HG02763 (cell line): ENCODE data around the gene TRIP11.

ENCODE experiments used
- ATAC-seq: cut with Tn5 transposase; IDR thresholded peaks from one replicate; pipeline ENCODE4 v1.9.1; 2021; ENCODE audit warnings: mild to moderate bottlenecking, moderate library complexity; ENCODE audit not compliant: unreplicated experiment

Gene TRIP11

DNA sequence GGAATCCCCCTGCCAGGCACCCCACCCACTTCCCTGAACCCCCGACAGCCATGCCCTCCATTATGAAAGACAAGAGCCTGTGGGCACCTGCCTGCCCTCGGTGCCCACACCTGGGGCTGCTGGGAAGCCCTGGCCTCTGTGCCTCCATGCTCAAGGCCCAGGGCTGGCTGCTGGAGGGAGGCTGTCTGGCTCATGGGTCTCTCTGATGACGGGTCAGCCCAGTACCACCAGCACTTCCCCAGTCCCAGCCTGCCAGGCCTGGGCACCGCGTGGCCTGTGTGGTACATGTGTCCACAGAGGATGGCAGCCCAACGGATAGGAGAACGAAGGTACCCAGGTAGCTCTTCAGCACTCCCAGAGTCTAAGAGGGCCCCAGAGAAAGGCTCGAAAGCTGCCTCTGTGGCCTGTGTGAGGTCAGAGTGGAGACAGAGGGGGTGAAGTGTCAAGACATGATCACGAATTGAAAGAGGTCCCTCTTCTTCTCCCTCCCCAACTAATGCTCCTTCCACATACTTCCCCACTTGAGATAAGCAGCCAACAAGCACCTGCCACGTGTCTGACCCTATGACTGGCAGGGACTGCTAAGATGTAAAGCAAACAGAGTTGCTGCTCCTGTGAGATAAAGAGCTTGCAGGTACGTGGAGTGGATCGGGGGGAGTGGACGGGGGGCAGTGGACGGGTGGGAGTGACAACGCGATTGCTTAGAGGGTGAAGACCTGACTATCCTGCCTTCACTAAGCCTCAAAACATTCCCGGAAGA is 113.5 kb downstream of the TRIP11 start:
- ATAC-seq = no peak

DNA sequence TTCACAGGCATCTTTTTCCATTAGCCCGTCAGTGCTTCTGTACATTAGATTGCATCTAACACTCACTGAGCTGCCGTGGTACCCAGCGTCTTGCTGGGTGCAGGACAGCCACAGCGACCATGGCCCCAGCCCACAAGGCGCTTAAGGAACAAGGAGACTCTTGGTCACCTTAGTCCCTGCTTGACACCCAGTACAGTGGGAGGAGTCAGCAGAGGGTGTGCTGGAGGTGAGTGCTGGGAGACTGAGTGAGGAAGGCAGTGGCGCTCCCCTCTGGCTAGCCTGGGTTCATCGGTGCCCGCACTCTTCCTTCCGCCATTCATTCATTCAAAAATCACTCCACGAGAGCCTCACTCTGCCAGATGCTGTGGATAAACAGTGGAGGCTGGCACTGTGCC is 114.1 kb downstream of the TRIP11 start:
- no peak for ATAC-seq

DNA sequence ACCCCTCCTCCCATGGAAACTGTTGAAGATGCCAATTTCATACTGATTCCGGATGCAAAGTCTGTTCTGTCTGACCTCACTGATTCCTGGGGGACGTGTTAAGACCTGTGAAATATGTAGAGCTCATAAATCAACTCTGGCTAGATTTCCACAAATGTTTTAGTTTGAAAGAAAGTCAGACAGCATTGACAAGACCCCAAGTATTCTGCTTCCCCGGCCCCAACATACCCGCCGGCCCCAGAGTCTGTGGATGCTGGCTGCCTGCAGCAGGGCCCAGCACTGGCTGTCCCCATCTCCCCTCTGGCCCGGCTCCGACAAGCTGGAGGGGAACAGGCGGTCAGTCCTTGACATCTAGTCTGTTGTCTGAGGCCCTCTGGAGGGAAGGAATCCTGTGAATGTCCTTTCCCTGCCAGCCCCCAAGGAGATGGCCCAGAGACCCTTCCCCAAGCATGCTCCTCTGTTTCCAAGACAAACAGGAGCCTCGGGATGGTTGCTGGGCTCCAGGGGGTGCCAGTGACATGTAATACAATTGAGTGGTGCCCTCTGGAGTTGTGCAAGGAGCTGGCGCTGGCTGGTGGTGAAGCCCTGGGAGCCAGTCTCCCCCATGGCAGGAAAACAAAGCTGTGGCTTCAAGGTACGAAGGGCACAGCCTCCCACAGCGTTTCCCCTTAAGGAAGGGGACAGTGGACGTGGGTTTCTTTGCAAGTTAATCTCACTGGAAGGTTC is 114.7 kb downstream of the TRIP11 start:
- no peak for ATAC-seq

DNA sequence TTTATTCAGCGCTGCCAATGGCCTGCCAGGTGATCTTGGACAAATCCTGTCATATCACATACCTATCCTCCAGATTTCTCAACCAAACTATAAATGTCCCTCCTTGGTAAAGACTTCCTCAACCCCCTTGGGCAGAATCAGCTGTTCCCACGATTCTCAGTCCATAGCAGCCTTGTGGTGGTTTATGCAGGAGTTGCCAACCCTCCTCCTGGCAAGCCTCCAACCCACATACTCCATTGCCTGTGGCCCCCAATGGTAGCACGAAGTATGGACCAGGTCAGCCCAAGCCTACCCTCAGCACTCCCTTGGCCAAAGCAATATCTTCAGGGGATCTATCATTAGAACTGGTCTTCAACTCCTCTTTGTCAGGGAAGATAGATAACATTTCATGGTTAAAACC is 119.3 kb downstream of the TRIP11 start:
- ATAC-seq = no peak

DNA sequence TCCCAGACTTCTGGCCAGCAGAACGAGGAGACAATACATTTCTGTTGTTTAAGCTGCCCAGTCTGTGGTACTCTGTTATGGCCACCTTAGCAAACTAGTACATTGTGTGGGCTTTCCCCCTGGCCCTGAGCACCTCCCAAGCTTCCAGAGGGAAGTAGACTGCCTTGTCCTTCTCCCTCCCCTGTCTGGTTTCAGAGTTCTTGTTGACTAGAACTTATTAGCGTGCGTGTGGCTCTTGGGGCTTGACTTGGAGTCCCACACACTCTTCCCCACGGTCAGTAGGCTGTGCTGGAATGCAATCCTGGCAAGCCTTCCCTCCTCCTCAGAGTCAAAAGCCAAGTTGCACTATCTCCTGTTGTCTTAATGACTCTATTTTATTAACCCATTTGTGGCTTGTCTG is 120.0 kb downstream of the TRIP11 start:
- ATAC-seq = no peak

DNA sequence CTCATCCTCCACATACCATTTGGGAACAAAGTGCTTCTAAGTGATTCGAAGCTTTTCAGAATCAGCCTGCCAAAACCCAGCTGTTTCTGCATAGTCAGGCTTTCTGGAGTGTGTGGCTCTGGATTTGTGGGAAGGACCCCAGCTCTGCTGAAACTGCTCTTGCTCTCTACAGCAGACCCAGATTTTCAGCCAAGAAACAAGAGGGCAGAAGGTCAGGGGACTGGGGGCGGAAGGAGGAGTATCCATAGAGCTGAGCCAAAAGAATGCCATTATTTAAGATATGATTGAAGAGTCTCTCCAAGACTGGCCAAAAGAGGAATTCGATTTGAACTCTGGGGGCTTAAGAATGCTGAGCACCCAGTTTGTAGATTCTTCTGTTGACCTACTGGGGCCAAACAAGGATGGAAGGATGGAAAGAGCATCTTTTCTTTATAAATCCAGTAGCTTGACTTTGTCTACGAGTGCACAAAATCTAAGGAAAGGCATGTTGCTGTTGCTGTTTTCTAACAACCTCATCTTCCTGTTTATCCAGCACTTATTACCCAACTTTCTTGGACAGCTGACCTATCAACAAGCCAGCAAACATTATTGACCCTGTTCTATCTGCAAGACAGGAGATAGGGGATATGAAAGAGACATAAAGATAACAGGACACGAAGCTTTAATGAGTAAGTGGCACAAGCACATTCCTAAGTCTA is 121.5 kb downstream of the TRIP11 start:
- ATAC-seq = no peak
